GM20000 (cell line): Measurements from ENCODE around the gene GINS2.

Experiments used
- DNase-seq: peaks from one replicate; pipeline ENCODE4 v3.0.0; 2012; ENCODE audit warnings: low spot score
- TF ChIP-seq, protein P1 (sequence below): IDR thresholded peaks from 2 replicates; pipeline ENCODE4 v1.5.1; 2012; ENCODE audit warnings: mild to moderate bottlenecking, control low read depth; ENCODE audit errors: extremely low read depth, missing control alignments

The GINS2 gene

DNA sequence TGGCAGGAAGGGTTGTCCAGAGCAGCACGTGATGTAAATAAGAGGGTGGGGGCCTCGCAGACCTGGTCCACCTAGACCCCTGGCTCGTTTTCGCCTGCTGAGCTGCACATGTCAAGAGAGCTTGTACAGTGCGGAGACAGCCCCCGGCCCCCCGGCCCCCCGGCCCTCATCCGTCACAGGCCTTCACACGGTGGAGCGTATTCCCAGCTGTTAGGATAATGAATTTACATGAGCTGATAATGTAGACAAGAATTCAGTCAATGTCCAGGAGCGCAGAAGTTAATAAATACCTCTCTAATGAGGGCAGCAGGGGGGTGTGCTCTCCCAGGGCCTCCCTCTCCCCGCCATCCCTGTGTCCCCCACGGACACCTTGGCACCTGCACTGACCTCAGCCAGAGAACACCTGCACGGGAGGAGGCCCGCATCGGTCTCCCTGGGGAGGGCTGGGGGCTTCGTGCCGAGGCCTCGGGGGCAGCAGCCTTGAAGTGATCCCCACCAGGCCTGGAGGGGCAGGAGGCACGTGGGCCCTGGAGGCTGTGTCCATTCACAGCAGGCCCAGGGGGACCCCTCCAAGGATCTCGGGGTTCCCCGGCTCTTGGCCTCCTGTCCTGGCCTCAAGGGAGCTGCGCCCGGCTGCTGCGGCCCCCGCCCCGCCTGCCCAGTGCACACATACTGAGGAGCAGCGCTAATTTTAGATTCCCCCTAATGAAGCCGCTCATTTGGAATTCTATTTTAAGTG lies 61.1 kb downstream of the GINS2 start:
- TF ChIP-seq, protein P1, sequence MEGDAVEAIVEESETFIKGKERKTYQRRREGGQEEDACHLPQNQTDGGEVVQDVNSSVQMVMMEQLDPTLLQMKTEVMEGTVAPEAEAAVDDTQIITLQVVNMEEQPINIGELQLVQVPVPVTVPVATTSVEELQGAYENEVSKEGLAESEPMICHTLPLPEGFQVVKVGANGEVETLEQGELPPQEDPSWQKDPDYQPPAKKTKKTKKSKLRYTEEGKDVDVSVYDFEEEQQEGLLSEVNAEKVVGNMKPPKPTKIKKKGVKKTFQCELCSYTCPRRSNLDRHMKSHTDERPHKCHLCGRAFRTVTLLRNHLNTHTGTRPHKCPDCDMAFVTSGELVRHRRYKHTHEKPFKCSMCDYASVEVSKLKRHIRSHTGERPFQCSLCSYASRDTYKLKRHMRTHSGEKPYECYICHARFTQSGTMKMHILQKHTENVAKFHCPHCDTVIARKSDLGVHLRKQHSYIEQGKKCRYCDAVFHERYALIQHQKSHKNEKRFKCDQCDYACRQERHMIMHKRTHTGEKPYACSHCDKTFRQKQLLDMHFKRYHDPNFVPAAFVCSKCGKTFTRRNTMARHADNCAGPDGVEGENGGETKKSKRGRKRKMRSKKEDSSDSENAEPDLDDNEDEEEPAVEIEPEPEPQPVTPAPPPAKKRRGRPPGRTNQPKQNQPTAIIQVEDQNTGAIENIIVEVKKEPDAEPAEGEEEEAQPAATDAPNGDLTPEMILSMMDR, result no peak
- DNase-seq, result no peak

DNA sequence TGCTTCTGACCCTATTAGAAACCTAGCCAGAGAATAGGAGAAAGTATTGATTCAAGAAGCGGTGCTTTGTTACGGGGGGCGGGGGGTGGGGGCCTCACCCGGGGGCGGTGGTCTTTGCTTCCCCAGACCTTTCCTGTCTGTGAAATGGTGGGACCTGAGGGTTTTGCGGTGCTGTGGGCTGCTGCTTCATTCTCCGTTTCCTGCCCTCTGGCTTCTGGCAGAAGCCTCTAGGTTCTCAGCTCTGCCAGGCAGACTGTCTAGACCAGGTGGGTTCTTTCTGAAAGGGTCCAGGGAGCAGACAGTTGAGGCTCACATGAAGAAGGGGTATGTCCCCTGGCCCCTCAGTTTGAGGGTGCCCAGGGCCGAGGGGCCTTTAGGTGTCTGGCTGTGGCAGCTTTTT lies 61.7 kb downstream of the GINS2 start:
- no peak for DNase-seq
- TF ChIP-seq, protein P1, result no peak
